ENCODE results near the gene REEP6.

- no peak for TF ChIP-seq EZH2 (IDR thresholded peaks at IDR 0.05)
- TF ChIP-seq CTCF (IDR thresholded peaks at IDR 0.05): no peak
- TF ChIP-seq EZH2phosphoT487 (IDR thresholded peaks at IDR 0.05): no peak
Measured at GRCh38 chr19:1441677-1442438, 49.1 kb upstream of the REEP6 start.
